Stomach (tissue), 4 donors: ENCODE measurements around the gene EPN2.

Source experiments
- CTCF ChIP-seq, 7 experiments: fragments of 450-650 bp in 4 of 7; fragments of 200-600 bp in 3 of 7; sonication (generic) in 3 of 7; IDR thresholded peaks; one replicate each; pipeline ENCODE4 v1.5.1; 2016 to 2019; ENCODE audit warnings: antibody characterized with exemption in 7 of 7, control low read depth in 2 of 7, mild to moderate bottlenecking in 1 of 7
- EP300 ChIP-seq: sonication (generic); formaldehyde crosslinking; IDR thresholded peaks from one replicate; pipeline ENCODE4 v1.6.1; 2017; ENCODE audit warnings: antibody characterized with exemption
- POLR2A ChIP-seq, 4 donors: fragments of 450-650 bp; IDR thresholded peaks; one replicate each; pipeline ENCODE4 v1.6.1; 2016; ENCODE audit warnings: antibody characterized with exemption in 4 of 4, control low read depth in 2 of 4, mild to moderate bottlenecking in 1 of 4, moderate library complexity in 1 of 4

GRCh38 chr17:19322861-19323260 is 85.7 kb downstream of the EPN2 start:
- TF ChIP-seq CTCF (IDR thresholded peaks at IDR 0.05) (no peak), EP300 (no peak), POLR2A (IDR thresholded peaks at IDR 0.05) (no peak)
